AG08395 (cell line): ENCODE results near the gene TDRD9.
"Not testable (repeated sequence)": the region's sequence is repeated elsewhere in the genome, so short reads cannot be mapped to it uniquely, and the experiment has no call there.

Source experiments
- DNase-seq: peaks from one replicate; pipeline ENCODE4 v3.0.0; 2012; ENCODE audit warnings: mixed read lengths, low spot score

Gene TDRD9

GRCh38 chr14:103925316-103925715 lies 2.9 kb upstream of the TDRD9 start:
- DNase-seq = no peak

DNA sequence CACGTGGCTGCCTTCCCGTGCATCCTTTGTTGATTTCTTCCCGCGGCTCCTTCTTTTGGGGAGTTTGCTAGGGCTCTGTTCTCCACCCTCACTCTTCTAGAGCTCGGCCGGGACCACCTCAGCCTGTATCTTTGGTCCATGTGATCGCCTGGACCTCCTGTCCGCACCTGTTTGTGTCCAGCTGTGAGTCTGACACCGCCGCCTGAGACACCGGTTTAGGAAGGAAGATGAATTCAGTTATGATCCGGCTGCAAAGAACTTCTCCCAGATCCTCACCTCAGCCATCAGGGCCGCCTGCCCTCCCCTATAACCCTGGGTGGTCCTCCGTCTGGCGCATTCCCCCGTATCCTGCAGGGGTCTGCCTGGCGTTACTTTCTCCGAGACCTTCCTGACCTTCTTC lies 690 bp upstream of the TDRD9 start:
- no peak for DNase-seq

DNA sequence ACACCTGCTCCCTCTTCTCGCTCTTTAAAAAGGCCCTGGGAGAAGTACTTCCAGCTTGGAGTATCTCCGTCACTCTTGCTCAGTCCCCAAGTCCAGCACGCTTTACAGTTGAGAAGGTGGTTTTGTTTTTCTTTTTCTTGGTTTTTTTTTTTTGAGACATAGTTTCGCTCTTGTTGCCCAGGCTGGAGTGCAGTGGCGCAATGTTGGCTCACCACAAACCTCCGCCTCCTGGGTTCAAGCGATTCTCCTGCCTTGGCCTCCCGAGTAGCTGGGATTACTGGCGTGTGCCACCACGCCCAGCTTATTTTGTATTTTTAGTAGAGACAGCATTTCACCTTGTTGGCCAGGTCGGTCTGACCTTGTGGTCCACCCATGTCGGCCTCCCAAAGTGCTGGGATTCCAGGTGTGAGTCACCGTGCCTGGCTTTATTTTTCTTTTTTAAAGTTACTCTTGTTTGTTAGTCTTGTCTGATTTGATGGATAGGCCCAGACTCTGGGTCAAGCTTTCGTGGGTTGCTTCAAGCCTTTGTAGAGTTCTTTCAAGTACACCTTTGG lies 1.9 kb downstream of the TDRD9 start:
- DNase-seq = no peak

DNA sequence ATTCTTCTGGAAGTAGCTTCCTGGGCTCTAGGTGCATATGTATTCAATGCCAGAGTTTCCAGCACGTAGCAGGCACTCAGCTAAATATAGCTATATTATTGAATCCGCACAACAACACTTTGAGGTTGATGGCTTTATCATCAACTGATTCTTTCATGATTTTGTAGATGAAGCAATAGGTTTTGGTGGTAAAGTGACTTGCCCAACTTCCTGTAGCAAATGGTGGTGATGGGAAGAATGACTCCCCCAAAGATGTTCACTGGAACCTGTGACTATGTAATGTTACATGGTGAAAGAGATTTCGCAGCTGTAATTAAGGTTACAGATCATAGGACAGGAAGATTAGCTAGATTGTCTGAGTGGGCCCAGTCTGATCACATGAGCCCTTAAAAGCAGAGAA lies 3.2 kb downstream of the TDRD9 start:
- no peak for DNase-seq

- no peak for DNase-seq
These were observed 4.7 kb downstream of the TDRD9 start for GRCh38 chr14:103932791-103933490.

DNA sequence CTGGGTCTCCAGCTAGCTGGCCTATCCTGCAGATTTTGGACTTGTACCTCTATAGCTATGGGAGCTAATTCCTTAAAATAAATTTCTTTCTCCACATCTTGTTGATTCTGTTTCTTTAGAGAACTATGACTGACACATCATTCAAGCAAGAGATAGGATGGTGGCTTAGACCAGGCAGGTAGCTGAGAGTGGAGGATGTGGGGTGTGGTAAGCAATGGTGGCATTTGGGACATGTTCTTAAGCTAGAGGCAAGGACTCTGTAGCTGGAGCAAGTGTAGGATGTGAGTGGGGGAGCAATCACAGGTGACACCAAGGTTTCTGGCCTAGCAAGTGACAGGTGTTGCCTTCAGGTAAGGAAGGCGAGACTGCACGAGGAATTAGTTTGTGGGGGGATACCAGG lies 6.8 kb downstream of the TDRD9 start:
- DNase-seq = no peak

GRCh38 chr14:103941462-103941861 lies 13.2 kb downstream of the TDRD9 start:
- DNase-seq = no peak

DNA sequence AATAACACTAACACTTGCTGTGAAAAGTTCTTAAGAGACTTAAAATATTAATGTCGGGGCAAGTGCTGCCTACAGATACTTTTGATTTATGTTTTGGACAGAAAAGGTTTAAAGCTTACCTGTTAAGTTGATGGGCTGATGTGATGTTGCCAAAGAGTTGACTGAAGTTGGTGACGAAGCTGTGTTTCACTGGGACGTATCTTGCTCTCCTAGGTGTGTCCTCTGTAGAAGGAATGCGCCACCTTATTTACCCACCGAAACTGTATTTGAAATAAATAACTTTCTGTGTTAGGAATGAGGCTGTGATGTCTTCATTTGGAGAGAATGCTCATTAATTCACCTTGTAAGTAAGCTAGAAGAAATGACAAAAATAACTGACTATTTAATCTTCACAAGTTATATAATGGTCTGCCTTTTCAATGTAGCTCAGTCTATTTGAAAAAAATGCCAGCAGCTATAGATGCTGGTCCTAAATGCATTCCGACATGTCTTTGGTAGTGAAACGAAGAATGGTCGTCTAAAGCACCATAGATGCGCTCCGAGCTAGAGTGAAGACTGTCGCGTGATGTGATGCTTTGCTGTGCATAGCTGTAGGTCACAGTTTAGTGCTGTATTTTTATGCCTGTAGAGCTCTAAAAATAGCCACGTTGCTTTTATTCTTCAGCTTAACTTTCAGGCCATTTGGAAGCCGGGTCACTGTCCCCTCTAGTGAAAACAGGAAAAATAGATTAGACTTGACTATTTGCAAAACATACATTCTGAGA lies 13.9 kb downstream of the TDRD9 start, which contains the start of gene RD3L:
RD3L (minus strand) TSS at position 557 of the 764 bp plus-strand sequence. CDS start 834 bp downstream, outside the sequence.
- DNase-seq = no peak

GRCh38 chr14:103943673-103944072 lies 15.4 kb downstream of the TDRD9 start:
- DNase-seq = no peak

GRCh38 chr14:103946975-103947374 lies 18.7 kb downstream of the TDRD9 start:
- no peak for DNase-seq

GRCh38 chr14:103948442-103948841 lies 20.2 kb downstream of the TDRD9 start:
- DNase-seq = no peak

GRCh38 chr14:103949131-103949790 lies 21.0 kb downstream of the TDRD9 start:
- DNase-seq = no peak

- no peak for DNase-seq
These were observed 32.3 kb downstream of the TDRD9 start for GRCh38 chr14:103960457-103961055.

- no peak for DNase-seq
These were observed 33.8 kb downstream of the TDRD9 start for GRCh38 chr14:103961928-103962578.

- DNase-seq = no peak
These were observed 38.4 kb downstream of the TDRD9 start for GRCh38 chr14:103966631-103967030.

- DNase-seq = no peak
These were observed 41.7 kb downstream of the TDRD9 start for GRCh38 chr14:103969961-103970360.

DNA sequence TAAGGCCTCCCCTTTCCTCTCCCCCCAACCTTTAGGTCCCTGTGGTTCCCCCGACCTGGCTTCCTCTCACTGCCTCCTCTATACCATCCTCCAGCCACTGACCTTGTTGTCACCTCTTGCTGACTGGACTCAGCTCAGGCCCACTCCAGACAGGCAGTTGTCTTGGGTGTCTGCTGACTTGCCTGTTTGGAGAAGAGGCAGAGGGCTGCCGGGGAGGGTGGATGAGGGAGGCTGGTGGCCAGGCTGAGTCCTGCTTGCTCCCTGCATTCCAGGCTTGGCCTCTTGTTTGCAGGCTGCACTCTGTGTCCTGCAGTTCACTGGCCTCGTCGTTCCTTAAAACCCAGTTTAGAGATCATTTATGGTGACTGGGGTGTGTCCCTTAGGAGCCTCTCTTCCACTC lies 45.1 kb downstream of the TDRD9 start:
- DNase-seq = no peak

GRCh38 chr14:103974575-103974974 lies 46.3 kb downstream of the TDRD9 start:
- DNase-seq = no peak

GRCh38 chr14:103980623-103981238 lies 52.5 kb downstream of the TDRD9 start:
- not testable (repeated sequence) for DNase-seq

DNA sequence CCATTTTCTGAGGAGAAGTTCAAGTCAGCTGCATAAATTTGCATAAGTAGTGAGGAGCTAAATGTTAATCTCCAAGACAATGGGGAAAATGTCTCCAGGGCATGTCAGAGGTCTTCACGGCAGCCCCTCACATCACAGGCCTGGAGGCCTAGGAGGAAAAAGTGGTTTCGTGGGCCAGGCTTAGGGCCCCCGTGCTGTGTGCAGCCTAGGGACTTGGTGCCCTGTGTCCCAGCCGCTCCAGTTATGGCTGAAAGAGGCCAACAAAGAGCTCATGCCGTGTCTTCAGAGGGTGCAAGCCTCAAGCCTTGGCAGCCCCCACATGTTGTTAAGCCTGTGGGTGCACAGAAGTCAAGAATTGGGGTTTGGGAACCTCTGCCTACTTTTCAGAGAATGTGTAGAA lies 55.9 kb downstream of the TDRD9 start:
- no peak for DNase-seq

DNA sequence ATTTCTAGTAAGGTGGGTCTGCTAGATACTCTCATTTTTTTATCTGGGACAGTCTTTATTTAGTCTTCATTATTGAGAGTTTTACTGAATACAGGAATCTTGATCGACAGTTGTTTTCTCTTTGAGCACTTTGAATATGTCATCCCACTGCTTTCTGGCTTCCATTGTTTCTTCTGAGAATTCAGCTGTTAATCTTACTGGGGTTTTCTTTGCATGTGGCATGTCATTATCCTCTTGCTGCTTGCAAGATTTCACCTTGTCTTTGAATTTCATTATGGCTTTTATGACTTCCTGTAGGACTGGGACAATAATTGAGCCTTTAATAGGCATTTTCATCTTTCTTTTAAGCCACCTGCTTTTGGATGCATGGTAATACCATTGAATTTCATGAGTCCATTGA lies 60.8 kb downstream of the TDRD9 start:
- no peak for DNase-seq
